GM23248 (cell line): ENCODE measurements around the gene RNF130.

Experiments used
- EZH2 ChIP-seq: fragments of 200-600 bp; sonication (generic); IDR thresholded peaks from 2 replicates; pipeline ENCODE4 v1.6.1; 2018; ENCODE audit warnings: antibody characterized with exemption, mild to moderate bottlenecking; ENCODE audit not compliant: insufficient read depth, poor library complexity, severe bottlenecking
- EZH2phosphoT487 ChIP-seq: fragments of 200-600 bp; sonication (generic); IDR thresholded peaks from 2 replicates; pipeline ENCODE4 v1.6.1; 2018; ENCODE audit warnings: antibody characterized with exemption, moderate library complexity, mild to moderate bottlenecking, low read depth; ENCODE audit not compliant: insufficient read depth

- no peak for TF ChIP-seq EZH2
- TF ChIP-seq EZH2phosphoT487, result no peak
These were observed 17.0 kb upstream of the RNF130 start for GRCh38 chr5:180088561-180088960.
